ENCODE measurements around the gene KRTAP12-1.
"Not testable (repeated sequence)": the region's sequence is repeated elsewhere in the genome, so short reads cannot be mapped to it uniquely, and the experiment has no call there.

KRTAP12-1 gene

GRCh38 chr21:44666401-44667320 lies 15.3 kb downstream of the KRTAP12-1 start, which contains the start of gene KRTAP12-2:
KRTAP12-2 (minus strand) TSS chr21:44666927; CDS start chr21:44666886, 41 bp downstream.
- no peak for TF ChIP-seq JUND (IDR thresholded peaks at IDR 0.05; ENCODE audit: low read depth)
- in situ Hi-C loops (cut with HindIII; ENCODE audit: low pct_unique_long_range_greater_than_20kb, low sequenced_read_pairs) = no loop called here
- no peak for DNase-seq (ENCODE audit: low read depth in 1 of 2, low spot score in 1 of 2)

GRCh38 chr21:44664691-44665090 lies 17.3 kb downstream of the KRTAP12-1 start:
- in situ Hi-C loops (cut with HindIII; ENCODE audit: low pct_unique_long_range_greater_than_20kb, low sequenced_read_pairs) = no loop called here
- no peak for DNase-seq (ENCODE audit: low read depth in 1 of 2, low spot score in 1 of 2)
- TF ChIP-seq JUND (IDR thresholded peaks at IDR 0.05; ENCODE audit: low read depth) = no peak

GRCh38 chr21:44661567-44661966 lies 20.4 kb downstream of the KRTAP12-1 start:
- in situ Hi-C loops (cut with HindIII; ENCODE audit: low pct_unique_long_range_greater_than_20kb, low sequenced_read_pairs); DNase-seq (ENCODE audit: low read depth in 1 of 2, low spot score in 1 of 2): not testable (repeated sequence)

DNA sequence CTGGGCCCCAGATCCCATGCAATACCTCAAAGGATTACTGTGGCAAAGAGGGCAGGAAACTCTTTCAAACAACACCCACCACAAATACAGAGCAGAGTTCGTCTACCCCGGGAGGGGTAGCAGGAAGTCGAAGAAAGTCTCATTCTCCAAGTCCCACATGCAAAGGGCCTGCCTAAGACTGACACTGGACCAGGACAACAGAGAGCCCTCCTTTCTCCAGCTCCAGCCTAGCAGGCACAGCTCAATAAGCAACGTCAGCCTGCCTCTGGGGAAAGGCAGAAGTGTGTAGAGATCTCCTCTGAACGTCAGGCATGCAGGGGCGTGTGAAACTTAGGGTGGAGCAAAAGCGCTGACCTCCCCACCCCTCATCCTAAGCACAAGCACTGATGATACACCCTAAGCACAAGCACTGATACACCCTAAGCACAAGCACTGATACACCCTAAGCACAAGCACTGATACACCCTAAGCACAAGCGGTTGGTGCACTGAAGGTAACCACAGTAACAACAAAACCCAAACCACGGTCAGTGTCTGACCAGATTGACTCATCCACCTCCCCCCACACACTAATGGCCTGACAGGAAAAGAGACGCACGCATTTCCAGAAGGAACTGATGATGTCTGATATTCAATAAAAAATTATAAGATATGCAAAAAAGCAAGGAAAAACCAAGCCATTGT lies 22.9 kb downstream of the KRTAP12-1 start:
- in situ Hi-C loops (cut with HindIII; ENCODE audit: low pct_unique_long_range_greater_than_20kb, low sequenced_read_pairs) = no loop called here
- DNase-seq (ENCODE audit: low read depth in 1 of 2, low spot score in 1 of 2) = no peak
- TF ChIP-seq JUND (IDR thresholded peaks at IDR 0.05; ENCODE audit: low read depth) = no peak

DNA sequence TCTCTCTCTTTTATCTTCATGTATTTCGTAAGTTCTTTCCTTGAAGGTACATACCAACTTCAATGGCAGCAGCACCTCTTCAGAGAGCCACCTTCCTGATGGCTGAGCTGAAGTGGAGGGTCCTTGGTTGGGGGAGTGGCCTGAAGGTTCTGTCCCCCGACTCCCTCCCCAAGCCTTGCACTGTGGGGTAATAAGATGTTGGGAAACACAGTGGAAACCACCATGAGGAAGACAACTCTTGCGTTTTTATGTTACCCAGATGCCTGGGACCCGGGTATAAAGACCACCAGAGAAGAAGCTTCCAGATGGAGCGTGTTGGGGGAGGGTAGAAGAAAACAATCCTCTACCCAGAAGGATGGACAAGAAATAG lies 23.4 kb downstream of the KRTAP12-1 start:
- DNase-seq (ENCODE audit: low read depth in 1 of 2, low spot score in 1 of 2) = no peak
- in situ Hi-C loops (cut with HindIII; ENCODE audit: low pct_unique_long_range_greater_than_20kb, low sequenced_read_pairs) = no loop called here
- TF ChIP-seq JUND (IDR thresholded peaks at IDR 0.05; ENCODE audit: low read depth) = no peak

- in situ Hi-C loops (cut with HindIII; ENCODE audit: low pct_unique_long_range_greater_than_20kb, low sequenced_read_pairs) = no loop called here
- DNase-seq (ENCODE audit: low read depth in 1 of 2, low spot score in 1 of 2) = no peak
- no peak for TF ChIP-seq JUND (IDR thresholded peaks at IDR 0.05; ENCODE audit: low read depth)
These were observed 24.1 kb downstream of the KRTAP12-1 start, which contains the start of gene KRTAP12-3 for GRCh38 chr21:44657635-44658540. KRTAP12-3 (plus strand) TSS chr21:44657932; CDS start chr21:44657980, 48 bp downstream.

GRCh38 chr21:44656868-44657267 lies 25.1 kb downstream of the KRTAP12-1 start:
- TF ChIP-seq JUND (IDR thresholded peaks at IDR 0.05; ENCODE audit: low read depth) = no peak
- no peak for DNase-seq (ENCODE audit: low read depth in 1 of 2, low spot score in 1 of 2)
- in situ Hi-C loops (cut with HindIII; ENCODE audit: low pct_unique_long_range_greater_than_20kb, low sequenced_read_pairs) = no loop called here

DNA sequence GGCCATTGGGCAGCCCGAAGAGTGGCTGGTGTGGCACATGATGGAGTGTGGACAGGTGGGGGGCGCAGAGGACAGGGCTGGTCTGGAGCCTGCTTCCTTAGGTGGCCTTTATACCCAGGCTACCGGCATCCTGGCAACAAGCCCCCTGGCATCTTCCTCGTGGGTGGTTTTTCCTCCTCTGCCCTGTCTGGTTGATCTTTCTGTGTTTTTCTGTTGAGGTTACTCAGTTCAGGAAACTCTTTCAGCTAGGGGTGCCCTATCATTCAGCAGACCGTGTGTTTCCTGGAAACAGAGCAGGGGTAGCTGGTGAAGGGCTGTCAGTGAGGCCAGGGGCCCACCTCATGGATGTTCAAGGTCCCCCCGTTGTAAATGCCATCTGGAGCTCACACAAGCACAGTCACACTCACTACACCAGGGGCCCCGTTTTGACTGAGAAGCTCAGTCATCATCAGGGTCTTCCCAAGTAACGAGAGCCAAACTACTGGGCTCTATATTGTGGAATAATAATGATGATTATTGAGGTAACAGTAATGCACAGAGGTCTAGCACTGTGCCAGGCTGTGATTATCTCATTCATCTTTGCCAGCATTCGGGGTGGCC lies 27.3 kb downstream of the KRTAP12-1 start, which contains the start of gene KRTAP12-4:
Gene KRTAP12-4 (minus strand): TSS at position 84 of the 600 bp plus-strand sequence. CDS start 45 bp downstream, at position 39.
- DNase-seq (ENCODE audit: low read depth in 1 of 2, low spot score in 1 of 2) = no peak
- TF ChIP-seq JUND (IDR thresholded peaks at IDR 0.05; ENCODE audit: low read depth) = no peak
- in situ Hi-C loops (cut with HindIII; ENCODE audit: low pct_unique_long_range_greater_than_20kb, low sequenced_read_pairs) = no loop called here

GRCh38 chr21:44653656-44654575 lies 28.0 kb downstream of the KRTAP12-1 start:
- no peak for TF ChIP-seq JUND (IDR thresholded peaks at IDR 0.05; ENCODE audit: low read depth)
- in situ Hi-C loops (cut with HindIII; ENCODE audit: low pct_unique_long_range_greater_than_20kb, low sequenced_read_pairs) = no loop called here
- no peak for DNase-seq (ENCODE audit: low read depth in 1 of 2, low spot score in 1 of 2)

DNA sequence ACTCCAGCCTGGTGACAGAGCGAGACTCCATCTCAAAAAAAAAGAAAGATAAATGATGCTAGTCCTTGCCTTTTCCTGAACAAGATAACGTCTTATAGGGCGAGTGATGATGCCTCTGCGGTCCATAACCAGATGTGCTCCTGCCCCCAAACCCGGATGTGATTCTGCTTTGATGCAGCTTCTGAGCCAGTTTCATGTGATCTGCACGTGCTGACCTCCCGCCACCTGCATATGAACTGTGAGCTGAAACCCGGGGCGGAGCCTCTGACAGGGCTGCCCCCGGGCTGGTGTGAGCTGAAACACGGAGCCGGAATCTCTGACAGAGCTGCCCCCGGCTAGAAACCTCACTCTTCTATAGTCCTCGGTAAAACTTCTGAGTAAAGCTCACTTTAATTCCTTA lies 28.8 kb downstream of the KRTAP12-1 start:
- in situ Hi-C loops (cut with HindIII; ENCODE audit: low pct_unique_long_range_greater_than_20kb, low sequenced_read_pairs) = no loop called here

More for the DNA sequence above, 28.8 kb downstream of the KRTAP12-1 start:
- DNase-seq (ENCODE audit: low read depth in 1 of 2, low spot score in 1 of 2) = no peak
- no peak for TF ChIP-seq JUND (IDR thresholded peaks at IDR 0.05; ENCODE audit: low read depth)

Measured in T47D (cell line).